Activated B cell treated with CpG ODN at 0.5 μM for 24 hours (primary cell): ENCODE results near the gene LPGAT1. TPM values are rescaled to one million over a fixed set of nuclear protein-coding genes. Genes with fewer than 3 reads are reported as not detected.
"Not testable (repeated sequence)": the region's sequence is repeated elsewhere in the genome, so short reads cannot be mapped to it uniquely, and the experiment has no call there.

Experiments used
- ATAC-seq: fragments of 200-7000 bp; cut with Tn5 transposase; one replicate; pipeline ENCODE4 v1.10.0; 2021; ENCODE audit warnings: low read depth, mild to moderate bottlenecking, moderate library complexity
- CTCF ChIA-PET: fragments of 350-600 bp; sonication (Branson Sonifier 250); formaldehyde crosslinking; loops from one replicate; lab custom pipeline; 2021; ENCODE audit warnings: antibody characterized with exemption; lab: Charles Lee
- POLR2A ChIA-PET: fragments of 350-600 bp; sonication (Branson Sonifier 250); formaldehyde crosslinking; loops from one replicate; lab custom pipeline; 2021; ENCODE audit warnings: antibody characterized with exemption; lab: Charles Lee
- DNase-seq: peaks from one replicate; pipeline ENCODE4 v3.0.0; 2022
- H3K27ac Mint-ChIP-seq: one replicate; pipeline ENCODE4 v1.8.0; 2020; ENCODE audit warnings: mixed read lengths
- H3K27me3 Mint-ChIP-seq: one replicate; pipeline ENCODE4 v1.8.0; 2021; ENCODE audit warnings: mixed read lengths
- H3K36me3 Mint-ChIP-seq: one replicate; pipeline ENCODE4 v1.8.0; 2021; ENCODE audit warnings: low read depth, mixed read lengths
- H3K4me1 Mint-ChIP-seq: one replicate; pipeline ENCODE4 v1.8.0; 2021; ENCODE audit warnings: mixed read lengths
- H3K4me3 Mint-ChIP-seq: one replicate; pipeline ENCODE4 v1.8.0; 2020; ENCODE audit warnings: mild to moderate bottlenecking, mixed read lengths
- H3K9me3 Mint-ChIP-seq: one replicate; pipeline ENCODE4 v1.8.0; 2020; ENCODE audit warnings: mixed read lengths
- CTCF ChIP-seq: fragments of 200-600 bp; IDR thresholded peaks from one replicate; pipeline ENCODE4 v1.8.0; 2022; ENCODE audit warnings: antibody characterized with exemption, mild to moderate bottlenecking
- intact Hi-C: fragments of 100-400 bp; cut with micrococcal nuclease; formaldehyde crosslinking; loops from one replicate; pipeline ENCODE4 v1.15.1; 2024
- total RNA-seq: library from RNA; stranded (reverse); gene quantifications from 2 replicates; pipeline ENCODE4 v1.2.3, GENCODE V29; 2022

LPGAT1 gene
- total RNA-seq, 1 donor from 2014 or later, result 43.6 TPM

DNA sequence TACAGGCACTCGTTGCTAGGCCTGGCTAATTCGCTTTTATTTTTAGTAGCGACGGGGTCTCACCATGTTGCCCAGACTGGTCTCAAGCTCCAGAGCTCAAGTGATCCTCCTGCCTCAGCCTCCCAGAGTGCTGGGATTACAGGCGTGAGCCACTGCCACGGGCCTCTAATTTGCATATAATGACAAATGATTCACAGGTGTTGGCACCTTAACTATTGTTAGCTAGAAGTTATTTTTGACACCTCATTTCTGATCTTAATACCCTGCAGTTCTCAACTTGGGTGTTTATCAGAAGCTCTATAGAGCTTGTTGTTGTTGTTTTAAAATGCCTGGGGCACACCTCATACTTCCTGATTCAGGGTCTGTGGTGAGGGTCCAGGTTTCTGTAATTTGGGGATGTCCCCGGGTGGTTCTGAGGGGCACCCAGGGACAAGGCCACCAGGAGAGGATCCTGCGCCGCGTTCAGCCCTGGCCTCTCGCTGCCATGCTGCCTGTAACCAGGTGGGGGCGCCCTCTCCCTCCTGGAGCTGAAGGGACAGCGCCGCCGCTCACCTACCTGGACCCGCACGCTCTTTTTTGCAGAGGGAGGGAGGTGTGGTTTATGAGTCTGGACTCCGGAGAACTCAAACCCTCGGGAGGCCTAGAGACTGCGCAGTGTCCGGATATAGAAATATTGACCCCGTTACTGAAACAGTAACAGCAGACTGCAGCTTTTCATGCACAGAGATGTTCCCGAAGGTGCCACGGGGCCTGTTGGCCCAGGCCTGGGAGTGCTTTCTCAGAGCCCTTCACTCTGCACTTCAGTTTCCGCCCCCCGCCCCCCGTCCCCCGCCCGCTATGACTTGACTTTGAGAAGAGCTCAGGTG lies 132.2 kb downstream of the LPGAT1 start:
- no peak overlapping the region for H3K27ac Mint-ChIP-seq
- ATAC-seq (peak; percentile 40), DNase-seq (peak; percentile 59)

DNA sequence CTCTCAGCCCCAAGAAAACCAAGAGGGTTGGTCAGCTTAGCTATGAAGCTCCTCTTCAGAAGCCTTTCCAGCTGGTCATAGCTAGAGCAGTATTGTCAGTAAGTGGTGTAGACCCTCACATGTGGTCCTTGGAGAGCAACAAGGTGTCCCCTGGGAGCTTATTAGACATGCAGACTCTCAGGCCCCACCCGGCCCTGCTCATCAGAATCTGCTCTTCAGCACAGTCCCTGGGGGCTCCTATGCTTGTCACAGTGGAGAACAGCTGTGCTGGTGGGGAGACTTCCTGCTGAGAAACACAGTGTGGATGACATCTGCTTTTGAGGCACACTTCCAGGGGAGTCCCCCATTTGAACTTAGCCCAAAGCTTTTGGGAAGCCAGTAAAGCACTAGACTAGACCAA lies 133.2 kb downstream of the LPGAT1 start:
- peak; percentile 91 for ATAC-seq

More for the DNA sequence above, 132.2 kb downstream of the LPGAT1 start:
- H3K27me3 Mint-ChIP-seq, result peaks cover 3% of the 10 kb centered on the region
- peaks cover 57% of the 10 kb centered on the region for H3K4me1 Mint-ChIP-seq
- peak; percentile 22 for TF ChIP-seq CTCF
- peak overlapping the region; percentile 68 for H3K4me3 Mint-ChIP-seq
- ChIA-PET CTCF (interaction anchor here (0.7 to 2.9 kb wide), 13 partner anchors 14 to 757 kb away, joined by 3 to 29 read pairs (median 3); partner anchors contain the start of genes DTL, INTS7 and NEK2), POLR2A (interaction anchor here (1.0 to 2.3 kb wide), 7 partner anchors 10 to 587 kb away, joined by 3 to 16 read pairs (median 3); no protein-coding TSS in a partner anchor)
- peaks cover 2% of the 10 kb centered on the region for H3K9me3 Mint-ChIP-seq
- no peaks in the 10 kb centered on the region for H3K36me3 Mint-ChIP-seq
- intact Hi-C loops, result loop anchor here (5.0 kb wide), 1 partner anchor 134 kb away; the partner anchor contains the start of gene LPGAT1

DNA sequence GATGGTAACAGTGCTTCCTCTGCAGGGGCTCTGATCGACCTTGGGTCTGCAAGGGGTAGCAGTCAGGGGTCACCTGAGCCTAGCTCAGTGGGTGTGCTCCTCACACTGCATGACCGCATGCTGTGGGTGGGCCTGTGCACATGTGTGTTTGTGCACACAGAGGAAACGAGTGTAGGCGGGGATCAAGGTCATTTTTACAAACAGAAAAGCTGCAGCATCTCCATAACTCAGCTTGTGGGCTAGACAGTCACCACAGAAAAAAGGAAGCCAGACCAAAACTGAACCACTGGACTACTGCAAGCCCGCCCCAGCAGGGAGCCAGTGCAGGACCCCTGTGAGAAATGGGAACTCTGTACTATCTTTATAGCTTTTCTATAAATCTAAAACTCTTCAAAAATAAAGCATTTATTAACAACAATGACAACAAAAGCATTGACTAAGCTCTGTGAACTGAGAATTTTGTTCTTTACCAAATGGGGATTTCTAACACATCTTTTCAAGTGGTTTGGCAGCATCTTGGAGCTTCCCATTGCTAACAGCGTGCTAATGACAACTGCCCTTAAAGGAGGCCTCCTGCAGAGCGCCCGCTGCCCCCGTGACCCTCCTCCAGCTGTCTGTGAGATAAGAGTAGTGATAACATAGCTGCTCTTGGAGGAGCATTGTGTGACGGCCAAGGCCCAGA lies 135.3 kb downstream of the LPGAT1 start:
- Mint-ChIP-seq H3K4me1 (peaks cover 54% of the 10 kb centered on the region), H3K36me3 (no peaks in the 10 kb centered on the region), H3K27ac (peak overlapping the region; percentile 14), H3K27me3 (no peaks in the 10 kb centered on the region), H3K4me3 (peak overlapping the region; percentile 32), H3K9me3 (peaks cover 4% of the 10 kb centered on the region)
- ChIA-PET CTCF (interaction anchor here (0.9 to 1.2 kb wide), 2 partner anchors 16 to 761 kb away, joined by 3 read pairs; no protein-coding TSS in a partner anchor), POLR2A (interaction anchor here (1.1 to 1.5 kb wide), 4 partner anchors 11 to 497 kb away, joined by 3 to 5 read pairs (median 4); partner anchors contain the start of genes DTL and INTS7)
- TF ChIP-seq CTCF, result no peak
- no peak for DNase-seq
- peak; percentile 13 for ATAC-seq
- intact Hi-C loops, result loop anchor here (5.0 kb wide), 1 partner anchor 137 kb away; the partner anchor contains the start of gene LPGAT1

More for the DNA sequence above, 133.2 kb downstream of the LPGAT1 start:
- peaks cover 4% of the 10 kb centered on the region for H3K9me3 Mint-ChIP-seq
- ChIA-PET CTCF (interaction anchor here (0.7 to 2.9 kb wide), 8 partner anchors 13 to 759 kb away, joined by 3 to 29 read pairs (median 6); partner anchors contain the start of genes DTL, INTS7 and NEK2), POLR2A (interaction anchor here (0.5 to 2.3 kb wide), 8 partner anchors 15 to 911 kb away, joined by 3 to 16 read pairs (median 5); partner anchors contain the start of genes ATF3, DTL and INTS7)
- H3K27ac Mint-ChIP-seq, result peak overlapping the region; percentile 62
- no peaks in the 10 kb centered on the region for H3K36me3 Mint-ChIP-seq
- peak overlapping the region; percentile 67 for H3K4me3 Mint-ChIP-seq
- TF ChIP-seq CTCF, result no peak
- peak; percentile 59 for DNase-seq
- peaks cover 57% of the 10 kb centered on the region for H3K4me1 Mint-ChIP-seq
- peaks cover 3% of the 10 kb centered on the region for H3K27me3 Mint-ChIP-seq
- intact Hi-C loops, result loop anchor here (1.0 to 5.0 kb wide), 6 partner anchors 16 to 588 kb away; partner anchors contain the start of genes DTL, INTS7, LPGAT1 and NEK2

- H3K27me3 Mint-ChIP-seq, CTCF ChIA-PET, H3K36me3 Mint-ChIP-seq, intact Hi-C loops, H3K9me3 Mint-ChIP-seq, DNase-seq, H3K4me3 Mint-ChIP-seq, ATAC-seq: not testable (repeated sequence)
- Mint-ChIP-seq H3K4me1 (peaks cover 51% of the 10 kb centered on the region), H3K27ac (peak overlapping the region; percentile 35)
- POLR2A ChIA-PET, result interaction anchor here (0.7 kb wide), 1 partner anchor 286 kb away, joined by 3 read pairs; no protein-coding TSS in a partner anchor
These were observed 136.7 kb downstream of the LPGAT1 start for GRCh38 chr1:211693911-211694310.

Other genes with a start within 250 kb of the LPGAT1 start
- 0.35 and 0.59 TPM in 2 replicates for gene NEK2, start 155.1 kb downstream of the LPGAT1 start, total RNA-seq
- 19.1 and 19.9 TPM in 2 replicates for gene INTS7, start 204.8 kb upstream of the LPGAT1 start, total RNA-seq
- 4.2 and 5.0 TPM in 2 replicates for gene DTL, start 205.0 kb upstream of the LPGAT1 start, total RNA-seq